HL-60 (cell line): ENCODE results near the gene MRM2.

Source experiments
- GABPA ChIP-seq: IDR thresholded peaks from 2 replicates; pipeline ENCODE4 v1.6.1; 2012; ENCODE audit warnings: low read depth
- POLR2AphosphoS5 ChIP-seq: IDR thresholded peaks from 2 replicates; pipeline ENCODE4 v1.6.1; 2012; ENCODE audit warnings: low read depth
- SPI1 ChIP-seq: IDR thresholded peaks from 2 replicates; pipeline ENCODE4 v1.6.1; 2012; ENCODE audit warnings: low read depth, mild to moderate bottlenecking, borderline replicate concordance
- TF ChIP-seq, protein P1 (sequence below): IDR thresholded peaks from one replicate; pipeline ENCODE4 v1.5.1; 2011; ENCODE audit warnings: low read length, control low read depth, inconsistent platforms; ENCODE audit not compliant: insufficient read depth
- TF ChIP-seq, protein P2 (sequence below): IDR thresholded peaks from 2 replicates; pipeline ENCODE4 v1.6.1; 2012; ENCODE audit warnings: low read depth; ENCODE audit not compliant: insufficient replicate concordance

DNA sequence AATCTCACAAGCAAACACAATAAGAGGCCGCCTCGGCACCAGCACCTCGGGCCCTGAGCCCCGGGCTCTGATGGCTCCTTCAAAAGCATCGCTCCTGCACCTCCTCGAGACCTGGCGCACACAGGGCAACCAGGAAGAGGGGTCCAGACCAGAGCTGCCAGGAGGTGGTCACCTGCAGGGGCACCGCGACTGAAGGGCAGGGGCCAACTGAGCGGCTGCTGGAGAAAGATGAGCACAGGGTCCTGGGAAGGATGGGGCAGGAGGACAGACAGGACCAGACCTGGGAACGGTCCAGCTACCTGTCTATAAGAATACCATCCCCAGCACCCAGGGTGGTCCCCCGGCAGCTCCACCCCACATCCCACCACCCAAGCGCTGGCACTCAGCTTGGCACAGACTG, 30.1 kb downstream of the MRM2 start:
- TF ChIP-seq, protein P1, sequence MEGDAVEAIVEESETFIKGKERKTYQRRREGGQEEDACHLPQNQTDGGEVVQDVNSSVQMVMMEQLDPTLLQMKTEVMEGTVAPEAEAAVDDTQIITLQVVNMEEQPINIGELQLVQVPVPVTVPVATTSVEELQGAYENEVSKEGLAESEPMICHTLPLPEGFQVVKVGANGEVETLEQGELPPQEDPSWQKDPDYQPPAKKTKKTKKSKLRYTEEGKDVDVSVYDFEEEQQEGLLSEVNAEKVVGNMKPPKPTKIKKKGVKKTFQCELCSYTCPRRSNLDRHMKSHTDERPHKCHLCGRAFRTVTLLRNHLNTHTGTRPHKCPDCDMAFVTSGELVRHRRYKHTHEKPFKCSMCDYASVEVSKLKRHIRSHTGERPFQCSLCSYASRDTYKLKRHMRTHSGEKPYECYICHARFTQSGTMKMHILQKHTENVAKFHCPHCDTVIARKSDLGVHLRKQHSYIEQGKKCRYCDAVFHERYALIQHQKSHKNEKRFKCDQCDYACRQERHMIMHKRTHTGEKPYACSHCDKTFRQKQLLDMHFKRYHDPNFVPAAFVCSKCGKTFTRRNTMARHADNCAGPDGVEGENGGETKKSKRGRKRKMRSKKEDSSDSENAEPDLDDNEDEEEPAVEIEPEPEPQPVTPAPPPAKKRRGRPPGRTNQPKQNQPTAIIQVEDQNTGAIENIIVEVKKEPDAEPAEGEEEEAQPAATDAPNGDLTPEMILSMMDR: no peak
- TF ChIP-seq, protein P2, sequence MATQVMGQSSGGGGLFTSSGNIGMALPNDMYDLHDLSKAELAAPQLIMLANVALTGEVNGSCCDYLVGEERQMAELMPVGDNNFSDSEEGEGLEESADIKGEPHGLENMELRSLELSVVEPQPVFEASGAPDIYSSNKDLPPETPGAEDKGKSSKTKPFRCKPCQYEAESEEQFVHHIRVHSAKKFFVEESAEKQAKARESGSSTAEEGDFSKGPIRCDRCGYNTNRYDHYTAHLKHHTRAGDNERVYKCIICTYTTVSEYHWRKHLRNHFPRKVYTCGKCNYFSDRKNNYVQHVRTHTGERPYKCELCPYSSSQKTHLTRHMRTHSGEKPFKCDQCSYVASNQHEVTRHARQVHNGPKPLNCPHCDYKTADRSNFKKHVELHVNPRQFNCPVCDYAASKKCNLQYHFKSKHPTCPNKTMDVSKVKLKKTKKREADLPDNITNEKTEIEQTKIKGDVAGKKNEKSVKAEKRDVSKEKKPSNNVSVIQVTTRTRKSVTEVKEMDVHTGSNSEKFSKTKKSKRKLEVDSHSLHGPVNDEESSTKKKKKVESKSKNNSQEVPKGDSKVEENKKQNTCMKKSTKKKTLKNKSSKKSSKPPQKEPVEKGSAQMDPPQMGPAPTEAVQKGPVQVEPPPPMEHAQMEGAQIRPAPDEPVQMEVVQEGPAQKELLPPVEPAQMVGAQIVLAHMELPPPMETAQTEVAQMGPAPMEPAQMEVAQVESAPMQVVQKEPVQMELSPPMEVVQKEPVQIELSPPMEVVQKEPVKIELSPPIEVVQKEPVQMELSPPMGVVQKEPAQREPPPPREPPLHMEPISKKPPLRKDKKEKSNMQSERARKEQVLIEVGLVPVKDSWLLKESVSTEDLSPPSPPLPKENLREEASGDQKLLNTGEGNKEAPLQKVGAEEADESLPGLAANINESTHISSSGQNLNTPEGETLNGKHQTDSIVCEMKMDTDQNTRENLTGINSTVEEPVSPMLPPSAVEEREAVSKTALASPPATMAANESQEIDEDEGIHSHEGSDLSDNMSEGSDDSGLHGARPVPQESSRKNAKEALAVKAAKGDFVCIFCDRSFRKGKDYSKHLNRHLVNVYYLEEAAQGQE: no peak
- TF ChIP-seq GABPA: no peak
- TF ChIP-seq POLR2AphosphoS5: no peak
- no peak for TF ChIP-seq SPI1
